ENCODE measurements around the gene PROZ. TPM values are rescaled to one million over a fixed set of nuclear protein-coding genes. Genes with fewer than 3 reads are reported as not detected.

The PROZ gene
- polyA plus RNA-seq, 1 of the 3 experiments (the other 2 are of a cell fraction): not detected

GRCh38 chr13:113140677-113141600 is 17.5 kb upstream of the PROZ start:
- H3K4me2 ChIP-seq: no peak overlapping the region
- ChIA-PET POLR2A (no interaction called here), CTCF (no interaction called here)
- 95% methylated on average over 9 of the region's 26 CpGs for WGBS (ENCODE audit: low lambda C conversion rate)
- H3K79me2 ChIP-seq (ENCODE audit: insufficient read depth): no peaks in the 10 kb centered on the region
- H3K9me2 ChIP-seq: no peaks in the 10 kb centered on the region
- H3K36me3 ChIP-seq (replicated peaks in 1 of 2; ENCODE audit: control insufficient read depth in 1 of 2, insufficient read depth in 2 of 2, low read length in 1 of 2): no peaks in the 10 kb centered on the region
- H3K4me1 ChIP-seq (ENCODE audit: control insufficient read depth in 1 of 2, insufficient read depth in 2 of 2, low read depth in 1 of 2, low read length in 1 of 2): no peaks in the 10 kb centered on the region
- peak; percentile 12 for DNase-seq
- H3K9me3 ChIP-seq: no peaks in the 10 kb centered on the region
- no peaks in the 10 kb centered on the region for H4K20me1 ChIP-seq (ENCODE audit: insufficient read depth)
- no peak overlapping the region for H2AFZ ChIP-seq (ENCODE audit: low read depth)
- H3K27ac ChIP-seq (ENCODE audit: low read depth in 2 of 2, low read length in 1 of 2): no peak overlapping the region
- TF ChIP-seq USF1 (IDR thresholded peaks at IDR 0.05; ENCODE audit: borderline replicate concordance, low read depth): no peak
- TF ChIP-seq JUND (IDR thresholded peaks at IDR 0.05): no peak
- no peak for TF ChIP-seq POLR2AphosphoS5 (IDR thresholded peaks at IDR 0.05; ENCODE audit: low read depth, low read length)
- no peak for TF ChIP-seq SIN3A (IDR thresholded peaks at IDR 0.05; ENCODE audit: borderline replicate concordance, low read depth, low read length)
- TF ChIP-seq FOXM1 (IDR thresholded peaks at IDR 0.05; ENCODE audit: low read depth): no peak
- TF ChIP-seq RCOR1 (IDR thresholded peaks at IDR 0.05; ENCODE audit: low read length): no peak
- no peak for TF ChIP-seq USF2 (IDR thresholded peaks at IDR 0.05; ENCODE audit: borderline replicate concordance, low read depth, low read length)
- TF ChIP-seq SMC3 (IDR thresholded peaks at IDR 0.05; ENCODE audit: low read depth, low read length): no peak
- TF ChIP-seq EZH2phosphoT487 (IDR thresholded peaks at IDR 0.05; ENCODE audit: borderline replicate concordance, low read depth): no peak
- H3K9ac ChIP-seq: no peak overlapping the region
- H3K4me3 ChIP-seq (ENCODE audit: low read depth in 2 of 2, low read length in 1 of 2): no peak overlapping the region
- no peaks in the 10 kb centered on the region for H3K27me3 ChIP-seq (ENCODE audit: insufficient read depth)
- H3F3A ChIP-seq (replicated peaks; ENCODE audit: insufficient read depth): peaks cover 6% of the 10 kb centered on the region

GRCh38 chr13:113141601-113141970 is 16.9 kb upstream of the PROZ start:
- no peak overlapping the region for H3K27ac ChIP-seq (ENCODE audit: low read depth in 2 of 2, low read length in 1 of 2)
- CTCF ChIA-PET: no interaction called here
- 94% methylated on average over 13 of the region's 18 CpGs for WGBS (ENCODE audit: low lambda C conversion rate)
- H3K27me3 ChIP-seq (ENCODE audit: insufficient read depth): no peaks in the 10 kb centered on the region
- TF ChIP-seq RFX5 (IDR thresholded peaks at IDR 0.05; ENCODE audit: low read length): no peak
- no peak for TF ChIP-seq IRF3 (IDR thresholded peaks at IDR 0.05; ENCODE audit: low read depth, low read length)
- no peak for TF ChIP-seq RCOR1 (IDR thresholded peaks at IDR 0.05; ENCODE audit: low read length)
- TF ChIP-seq CHD2 (IDR thresholded peaks at IDR 0.05; ENCODE audit: low read length, partially characterized antibody): no peak
- TF ChIP-seq SIN3A (IDR thresholded peaks at IDR 0.05; ENCODE audit: borderline replicate concordance, low read depth, low read length): no peak
- no peak for TF ChIP-seq EZH2phosphoT487 (IDR thresholded peaks at IDR 0.05; ENCODE audit: borderline replicate concordance, low read depth)
- no peak for TF ChIP-seq FOXM1 (IDR thresholded peaks at IDR 0.05; ENCODE audit: low read depth)
- no peak for TF ChIP-seq YY1 (IDR thresholded peaks at IDR 0.05; ENCODE audit: low read depth)
- TF ChIP-seq TEAD4 (IDR thresholded peaks at IDR 0.05; ENCODE audit: borderline replicate concordance, insufficient read depth): no peak
- TF ChIP-seq CTCF (IDR thresholded peaks at IDR 0.05): no peak
- no peak overlapping the region for H3K9ac ChIP-seq
- H3K4me2 ChIP-seq: no peak overlapping the region
- POLR2A ChIA-PET: no interaction called here
- no peaks in the 10 kb centered on the region for H3K9me2 ChIP-seq
- no peak overlapping the region for H3K4me3 ChIP-seq (ENCODE audit: low read depth in 2 of 2, low read length in 1 of 2)
- H3K79me2 ChIP-seq (ENCODE audit: insufficient read depth): no peaks in the 10 kb centered on the region
- no peaks in the 10 kb centered on the region for H4K20me1 ChIP-seq (ENCODE audit: insufficient read depth)
- no peaks in the 10 kb centered on the region for H3K4me1 ChIP-seq (ENCODE audit: control insufficient read depth in 1 of 2, insufficient read depth in 2 of 2, low read depth in 1 of 2, low read length in 1 of 2)
- peak; percentile 15 for DNase-seq
- no peaks in the 10 kb centered on the region for H3K36me3 ChIP-seq (replicated peaks in 1 of 2; ENCODE audit: control insufficient read depth in 1 of 2, insufficient read depth in 2 of 2, low read length in 1 of 2)
- H3F3A ChIP-seq (replicated peaks; ENCODE audit: insufficient read depth): peaks cover 6% of the 10 kb centered on the region
- no peaks in the 10 kb centered on the region for H3K9me3 ChIP-seq
- no peak overlapping the region for H2AFZ ChIP-seq (ENCODE audit: low read depth)

Measured in SK-N-SH (cell line).